WTC11 (cell line): ENCODE results near the gene PHKG2. TPM values are rescaled to one million over a fixed set of nuclear protein-coding genes. Genes with fewer than 3 reads are reported as not detected.

Source experiments
- total RNA-seq: library from RNA; stranded (reverse); gene quantifications from 3 replicates; pipeline ENCODE4 v1.2.3, GENCODE V29; 2021

Gene PHKG2
- total RNA-seq, 1 experiment from 2014 or later, result 50.5 TPM

Other genes with a start within 250 kb of the PHKG2 start
- gene ZNF768, start 221.9 kb upstream of the PHKG2 start, total RNA-seq, result 35.9 to 43.0 TPM (median 42.4 TPM) in 3 replicates
- gene ZNF747, start 213.6 kb upstream of the PHKG2 start, total RNA-seq, result 11.3 to 11.7 TPM (median 11.5 TPM) in 3 replicates
- 9.0 to 10.4 TPM (median 9.1 TPM) in 3 replicates for gene ZNF764, start 190.1 kb upstream of the PHKG2 start, total RNA-seq
- gene ZNF688, start 176.7 kb upstream of the PHKG2 start, total RNA-seq, result 4.2 to 6.0 TPM (median 4.9 TPM) in 3 replicates
- gene ZNF785, start 162.7 kb upstream of the PHKG2 start, total RNA-seq, result 15.4 to 16.5 TPM (median 16.0 TPM) in 3 replicates
- gene ZNF689, start 138.0 kb upstream of the PHKG2 start, total RNA-seq, result 13.2 to 16.3 TPM (median 15.9 TPM) in 3 replicates
- 21.9 to 24.3 TPM (median 22.0 TPM) in 3 replicates for gene PRR14, start 97.5 kb upstream of the PHKG2 start, total RNA-seq
- gene FBRS, start 90.0 kb upstream of the PHKG2 start, total RNA-seq, result 18.9 to 23.2 TPM (median 19.9 TPM) in 3 replicates
- 54.9 to 58.5 TPM (median 55.8 TPM) in 3 replicates for gene SRCAP, start 49.3 kb upstream of the PHKG2 start, total RNA-seq
- gene CFAP119, start 13.6 kb downstream of the PHKG2 start, total RNA-seq, result 4.6 to 6.6 TPM (median 6.2 TPM) in 3 replicates
- gene RNF40, start 13.9 kb downstream of the PHKG2 start, total RNA-seq, result 63.7 to 77.1 TPM (median 66.9 TPM) in 3 replicates
- 18.7 to 20.0 TPM (median 19.7 TPM) in 3 replicates for gene ZNF629, start 38.8 kb downstream of the PHKG2 start, total RNA-seq
- gene BCL7C, start 145.7 kb downstream of the PHKG2 start, total RNA-seq, result 18.3 to 20.3 TPM (median 18.7 TPM) in 3 replicates
- 1.4 to 1.9 TPM (median 1.6 TPM) in 3 replicates for gene CTF1, start 148.2 kb downstream of the PHKG2 start, total RNA-seq
- gene FBXL19, start 175.1 kb downstream of the PHKG2 start, total RNA-seq, result 79.0 to 84.9 TPM (median 84.3 TPM) in 3 replicates
- 10.8 to 13.5 TPM (median 13.2 TPM) in 3 replicates for gene ORAI3, start 200.6 kb downstream of the PHKG2 start, total RNA-seq
- 29.3 to 31.1 TPM (median 29.4 TPM) in 3 replicates for gene SETD1A, start 209.3 kb downstream of the PHKG2 start, total RNA-seq
- 4.1 to 4.5 TPM (median 4.5 TPM) in 3 replicates for gene HSD3B7, start 236.8 kb downstream of the PHKG2 start, total RNA-seq